Measurements from ENCODE around the gene ARID1B.

ARID1B gene

DNA sequence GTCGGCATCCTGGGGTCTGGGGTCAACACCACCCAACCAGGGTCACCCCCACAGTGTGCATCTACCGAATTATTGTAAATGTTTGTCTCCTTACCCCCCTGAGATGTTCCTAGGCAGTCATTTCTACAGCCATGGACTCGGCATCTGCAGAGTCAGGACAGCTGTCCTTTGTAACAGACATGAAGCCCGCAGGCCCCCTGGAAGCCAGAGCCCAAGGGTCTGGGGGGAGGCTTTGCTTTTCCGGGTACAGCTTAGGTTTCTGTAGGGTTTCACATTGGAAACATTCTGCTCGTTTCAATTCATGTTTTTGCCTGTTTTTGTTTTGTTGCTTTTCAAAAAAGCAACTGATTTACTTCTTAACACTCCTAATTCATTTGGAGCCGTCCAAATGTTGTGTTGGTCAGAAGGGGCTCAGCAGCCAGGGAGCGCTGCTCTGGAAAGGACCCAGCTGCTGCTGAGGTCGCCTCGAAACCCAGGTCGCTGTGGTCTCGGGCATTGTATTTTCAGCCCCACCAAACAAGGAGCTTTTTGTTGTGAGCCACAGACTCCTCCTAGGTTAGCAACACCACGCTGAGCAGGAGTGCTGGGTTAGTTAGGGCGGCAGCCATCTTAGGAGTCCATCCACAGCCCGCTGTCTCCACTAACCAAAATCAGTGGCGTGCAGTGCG lies 385.7 kb downstream of the ARID1B start:
- intact Hi-C loops (cut with DNase I; ENCODE audit: low total_unique reads): no loop called here
- Histone ChIP-seq H3K4me3 (no peak overlapping the region), H3K27ac (no peak overlapping the region), H3K27me3 (no peaks in the 10 kb centered on the region), H3K9me3 (no peaks in the 10 kb centered on the region), H3K4me1 (peaks cover 0 to 7% (median 0%) of the 10 kb centered on the region in 4 donors), H3K36me3 (peaks cover 0 to 17% (median 11%) of the 10 kb centered on the region in 3 donors)
- TF ChIP-seq, protein P1, sequence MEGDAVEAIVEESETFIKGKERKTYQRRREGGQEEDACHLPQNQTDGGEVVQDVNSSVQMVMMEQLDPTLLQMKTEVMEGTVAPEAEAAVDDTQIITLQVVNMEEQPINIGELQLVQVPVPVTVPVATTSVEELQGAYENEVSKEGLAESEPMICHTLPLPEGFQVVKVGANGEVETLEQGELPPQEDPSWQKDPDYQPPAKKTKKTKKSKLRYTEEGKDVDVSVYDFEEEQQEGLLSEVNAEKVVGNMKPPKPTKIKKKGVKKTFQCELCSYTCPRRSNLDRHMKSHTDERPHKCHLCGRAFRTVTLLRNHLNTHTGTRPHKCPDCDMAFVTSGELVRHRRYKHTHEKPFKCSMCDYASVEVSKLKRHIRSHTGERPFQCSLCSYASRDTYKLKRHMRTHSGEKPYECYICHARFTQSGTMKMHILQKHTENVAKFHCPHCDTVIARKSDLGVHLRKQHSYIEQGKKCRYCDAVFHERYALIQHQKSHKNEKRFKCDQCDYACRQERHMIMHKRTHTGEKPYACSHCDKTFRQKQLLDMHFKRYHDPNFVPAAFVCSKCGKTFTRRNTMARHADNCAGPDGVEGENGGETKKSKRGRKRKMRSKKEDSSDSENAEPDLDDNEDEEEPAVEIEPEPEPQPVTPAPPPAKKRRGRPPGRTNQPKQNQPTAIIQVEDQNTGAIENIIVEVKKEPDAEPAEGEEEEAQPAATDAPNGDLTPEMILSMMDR (IDR thresholded peaks at IDR 0.05): no peak
- no peak for DNase-seq

- Histone ChIP-seq H3K9me3 (no peaks in the 10 kb centered on the region), H3K27ac (no peak overlapping the region), H3K4me1 (peaks cover 0 to 7% (median 0%) of the 10 kb centered on the region in 4 donors), H3K27me3 (no peaks in the 10 kb centered on the region), H3K36me3 (peaks cover 0 to 20% (median 13%) of the 10 kb centered on the region in 3 donors), H3K4me3 (no peak overlapping the region)
- intact Hi-C loops (cut with DNase I; ENCODE audit: low total_unique reads): no loop called here
- TF ChIP-seq, protein P1 (IDR thresholded peaks at IDR 0.05): no peak
- no peak for DNase-seq
These were observed 386.4 kb downstream of the ARID1B start for GRCh38 chr6:157163434-157164159.

DNA sequence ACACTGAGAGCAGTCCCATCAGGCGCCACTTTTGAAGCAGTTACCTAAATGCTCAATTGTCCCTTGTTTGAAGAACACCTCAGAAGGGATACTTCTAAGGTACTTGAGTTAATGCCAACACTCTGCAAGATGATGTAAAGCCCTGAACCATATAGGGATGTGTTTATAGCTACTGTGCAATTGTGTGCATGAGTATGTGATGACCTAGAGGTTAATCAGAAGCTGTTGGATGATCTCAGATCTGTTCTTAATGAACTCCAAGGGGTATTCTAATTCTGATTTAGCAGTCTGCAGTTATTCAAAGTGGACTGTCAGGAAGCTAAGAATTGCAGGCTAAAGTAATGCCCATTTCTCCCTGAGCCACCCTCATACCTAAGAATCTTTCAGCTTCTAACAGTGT lies 387.8 kb downstream of the ARID1B start:
- Histone ChIP-seq H3K9me3 (no peaks in the 10 kb centered on the region), H3K36me3 (peaks cover 4 to 20% (median 16%) of the 10 kb centered on the region in 3 donors), H3K27ac (no peak overlapping the region), H3K4me1 (peaks cover 0 to 20% (median 7%) of the 10 kb centered on the region in 4 donors), H3K4me3 (no peak overlapping the region), H3K27me3 (no peaks in the 10 kb centered on the region)
- no peak for DNase-seq
- intact Hi-C loops (cut with DNase I; ENCODE audit: low total_unique reads): loop anchor here (1.0 kb wide), 1 partner anchor 36 kb away; no protein-coding TSS in a partner anchor
- TF ChIP-seq, protein P1 (IDR thresholded peaks at IDR 0.05): no peak

GRCh38 chr6:157166784-157167183 lies 389.6 kb downstream of the ARID1B start:
- TF ChIP-seq, protein P1 (IDR thresholded peaks at IDR 0.05): no peak
- H3K27me3 ChIP-seq: no peaks in the 10 kb centered on the region
- H3K27ac ChIP-seq: no peak overlapping the region
- intact Hi-C loops (cut with DNase I; ENCODE audit: low total_unique reads): no loop called here
- H3K36me3 ChIP-seq: peaks cover 4 to 16% (median 13%) of the 10 kb centered on the region in 3 donors
- H3K9me3 ChIP-seq: no peaks in the 10 kb centered on the region
- H3K4me3 ChIP-seq: no peak overlapping the region
- no peak for DNase-seq
- peaks cover 0 to 26% (median 9%) of the 10 kb centered on the region in 4 donors for H3K4me1 ChIP-seq

GRCh38 chr6:157167837-157168236 lies 390.7 kb downstream of the ARID1B start:
- H3K9me3 ChIP-seq: no peaks in the 10 kb centered on the region
- intact Hi-C loops (cut with DNase I; ENCODE audit: low total_unique reads): no loop called here
- peaks cover 4 to 16% (median 13%) of the 10 kb centered on the region in 3 donors for H3K36me3 ChIP-seq
- H3K27ac ChIP-seq: no peak overlapping the region
- peaks cover 0 to 26% (median 9%) of the 10 kb centered on the region in 4 donors for H3K4me1 ChIP-seq
- DNase-seq: no peak
- H3K4me3 ChIP-seq: no peak overlapping the region
- TF ChIP-seq, protein P1 (IDR thresholded peaks at IDR 0.05): no peak
- H3K27me3 ChIP-seq: no peaks in the 10 kb centered on the region
